Prostate gland (tissue), 2 donors: ENCODE data around the gene FBXO41. TPM values are rescaled to one million over a fixed set of nuclear protein-coding genes. Genes with fewer than 3 reads are reported as not detected.

ENCODE experiments used
- DNase-seq: peaks from one replicate; pipeline ENCODE4 v3.0.0-alpha.2; 2019; ENCODE audit warnings: low spot score
- H3K27ac ChIP-seq, 2 donors: fragments of 200-600 bp; sonication (generic); 2 replicates each; pipeline ENCODE4 v1.5.1; 2017 to 2019
- H3K27me3 ChIP-seq: fragments of 200-600 bp; sonication (generic); replicated peaks from 2 replicates; pipeline ENCODE4 v1.5.1; 2019; ENCODE audit not compliant: insufficient read depth
- H3K36me3 ChIP-seq, 2 donors: fragments of 200-600 bp; sonication (generic); 1 replicate in 1 of 2; 2 replicates in 1 of 2; pipeline versions ENCODE4 v1.5.1 to v1.8.1; 2017 to 2019
- H3K4me1 ChIP-seq: fragments of 200-600 bp; sonication (generic); replicated peaks from 2 replicates; pipeline ENCODE4 v1.5.1; 2019
- H3K4me3 ChIP-seq, 2 donors: fragments of 200-600 bp; sonication (generic); 2 replicates each; pipeline ENCODE4 v1.5.1; 2017 to 2019
- H3K9me3 ChIP-seq: fragments of 200-600 bp; sonication (generic); 2 replicates; pipeline ENCODE4 v1.5.1; 2017
- CTCF ChIP-seq, 4 experiments: fragments of 200-600 bp in 2 of 4; fragments of 450-650 bp in 2 of 4; sonication (generic) in 2 of 4; IDR thresholded peaks; 1 replicate in 3 of 4; 2 replicates in 1 of 4; pipeline ENCODE4 v1.5.1; 2016 to 2019; ENCODE audit warnings: antibody characterized with exemption in 4 of 4, mild to moderate bottlenecking in 2 of 4, moderate library complexity in 2 of 4
- POLR2A ChIP-seq: fragments of 450-650 bp; IDR thresholded peaks from one replicate; pipeline ENCODE4 v1.6.1; 2016; ENCODE audit warnings: antibody characterized with exemption, mild to moderate bottlenecking
- POLR2AphosphoS5 ChIP-seq: sonication (generic); formaldehyde crosslinking; IDR thresholded peaks from one replicate; pipeline ENCODE4 v1.6.1; 2017; ENCODE audit warnings: antibody characterized with exemption
- WGBS: methylation state at CpG from one replicate; pipeline ENCODE4 v1.1.5; 2018; 5-methylcytosine and 5-hydroxymethylcytosine counted together
- intact Hi-C: fragments of 100-400 bp; cut with DNase I; formaldehyde crosslinking; loops from one replicate; pipeline ENCODE4 v1.14.2; 2022
- total RNA-seq, 2 donors: library from RNA; depleted of rRNA; stranded (reverse); fragments of >200 nt; gene quantifications; one replicate each; pipeline ENCODE4 v1.1.0, GENCODE V29; 2016

Gene FBXO41
- total RNA-seq, 2 donors from 2014 or later: 4.2 to 7.4 TPM

DNA sequence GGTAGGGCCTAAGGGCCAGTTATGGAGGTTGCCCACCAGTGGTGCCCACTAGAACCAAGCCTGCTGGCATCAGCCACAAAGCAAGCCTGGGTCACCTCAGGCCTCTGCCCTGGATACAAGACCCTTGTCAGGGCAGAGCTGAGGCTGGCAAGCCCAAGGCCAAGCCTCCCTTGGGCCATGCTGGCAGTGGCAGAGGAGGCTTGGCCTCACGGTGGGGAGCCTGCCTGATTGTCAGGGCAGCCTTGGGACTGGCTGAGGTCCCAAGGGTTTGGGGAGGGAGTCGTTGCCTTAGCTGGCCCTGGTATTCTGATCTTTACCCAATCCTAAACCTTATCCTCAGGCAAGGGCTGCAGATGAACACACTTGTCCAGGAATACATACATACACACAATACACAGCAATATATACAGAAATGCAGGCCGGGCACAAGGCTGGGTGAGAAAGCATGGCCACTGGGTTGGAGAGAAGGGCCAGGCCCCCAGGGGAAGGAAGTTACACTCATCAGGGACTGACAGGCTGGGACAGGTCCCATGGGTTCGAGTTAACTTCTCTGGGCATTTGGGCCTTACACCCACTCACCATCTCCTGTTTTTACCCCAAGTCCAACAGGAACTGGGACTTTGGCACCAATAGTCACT is 29.2 kb downstream of the FBXO41 start:
- Histone ChIP-seq H3K36me3 (peaks cover 6 to 7% of the 10 kb centered on the region in 2 donors), H3K27me3 (no peaks in the 10 kb centered on the region), H3K9me3 (no peaks in the 10 kb centered on the region), H3K4me3 (no peak overlapping the region), H3K27ac (peak overlapping the region in 1 of 2 donors; percentile 64), H3K4me1 (peaks cover 10% of the 10 kb centered on the region)
- no peak for TF ChIP-seq POLR2A
- no peak for TF ChIP-seq POLR2AphosphoS5
- no peak for TF ChIP-seq CTCF (IDR thresholded peaks at IDR 0.05)
- WGBS: 51% methylated on average over 4 of the region's 4 CpGs
- DNase-seq: no peak
- intact Hi-C loops: no loop called here

GRCh38 chr2:73254343-73255006 is 29.8 kb downstream of the FBXO41 start:
- H3K4me1 ChIP-seq: peaks cover 10% of the 10 kb centered on the region
- no peaks in the 10 kb centered on the region for H3K9me3 ChIP-seq
- H3K27me3 ChIP-seq: no peaks in the 10 kb centered on the region
- peaks cover 7 to 9% of the 10 kb centered on the region in 2 donors for H3K36me3 ChIP-seq
- no peak overlapping the region for H3K4me3 ChIP-seq
- intact Hi-C loops: no loop called here
- peak overlapping the region in 1 of 2 donors; percentile 64 for H3K27ac ChIP-seq
- TF ChIP-seq POLR2A: no peak
- no peak for TF ChIP-seq CTCF (IDR thresholded peaks at IDR 0.05)
- peak; percentile 74 for TF ChIP-seq POLR2AphosphoS5
- whole genome bisulfite sequencing: 51% methylated on average over 7 of the region's 7 CpGs
- DNase-seq: peak; percentile 37

DNA sequence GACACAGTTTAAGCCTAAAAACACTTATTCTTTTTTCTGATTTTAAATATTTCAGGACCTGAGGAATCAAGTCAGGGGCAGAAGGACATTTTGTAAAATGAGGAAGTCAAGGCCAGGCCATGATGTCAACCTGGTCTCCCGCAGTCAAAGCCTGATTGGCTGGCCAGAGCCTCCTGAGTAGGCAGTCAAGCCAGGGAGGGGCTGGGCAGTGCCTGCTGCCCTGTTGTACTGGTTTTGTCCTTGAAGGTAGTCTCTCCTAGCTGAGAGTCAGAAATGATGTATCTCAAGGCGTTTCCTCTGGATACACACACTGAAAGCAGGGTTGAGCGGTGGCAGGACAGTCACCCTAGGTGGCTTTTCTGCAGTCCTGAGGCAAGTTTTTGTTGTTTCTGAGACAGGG is 30.4 kb downstream of the FBXO41 start:
- Histone ChIP-seq H3K4me1 (peaks cover 10% of the 10 kb centered on the region), H3K27ac (peak overlapping the region in 1 of 2 donors; percentile 64), H3K4me3 (no peak overlapping the region), H3K9me3 (no peaks in the 10 kb centered on the region), H3K36me3 (peaks cover 10 to 14% of the 10 kb centered on the region in 2 donors), H3K27me3 (no peaks in the 10 kb centered on the region)
- intact Hi-C loops: no loop called here
- 98% methylated on average over 3 of the region's 3 CpGs for WGBS
- no peak for DNase-seq
- TF ChIP-seq POLR2AphosphoS5 (no peak), POLR2A (no peak), CTCF (IDR thresholded peaks at IDR 0.05) (no peak)

- no peak for TF ChIP-seq CTCF (IDR thresholded peaks at IDR 0.05)
- TF ChIP-seq POLR2A: no peak
- no peak for TF ChIP-seq POLR2AphosphoS5
- H3K27me3 ChIP-seq: no peaks in the 10 kb centered on the region
Measured at GRCh38 chr2:73253400-73253799, 30.9 kb downstream of the FBXO41 start.

More at GRCh38 chr2:73253400-73253799, 30.9 kb downstream of the FBXO41 start:
- no peaks in the 10 kb centered on the region for H3K9me3 ChIP-seq
- H3K4me1 ChIP-seq: peaks cover 10% of the 10 kb centered on the region
- WGBS: 63% methylated on average over 2 of the region's 2 CpGs
- peak overlapping the region in 1 of 2 donors; percentile 64 for H3K27ac ChIP-seq
- peaks cover 10 to 16% of the 10 kb centered on the region in 2 donors for H3K36me3 ChIP-seq
- intact Hi-C loops: no loop called here
- no peak for DNase-seq
- H3K4me3 ChIP-seq: no peak overlapping the region
